Measurements from ENCODE around the gene BTBD16.

- no peak for TF ChIP-seq CTCF (IDR thresholded peaks at IDR 0.05)
- TF ChIP-seq EP300 (IDR thresholded peaks at IDR 0.05): no peak
Measured at GRCh38 chr10:122308417-122309141, 37.5 kb downstream of the BTBD16 start.

All from stomach (tissue), 4 donors.